NCI-H82 treated with DMSO at 0.1 percent for 48 hours (cell line): ENCODE measurements around the gene KLK8.
"Not testable (repeated sequence)": the region's sequence is repeated elsewhere in the genome, so short reads cannot be mapped to it uniquely, and the experiment has no call there.

Experiments
- DNase-seq: peaks from one replicate; lab custom pipeline; 2025; ENCODE audit not compliant: unreplicated experiment; lab: John Stamatoyannopoulos, UW

KLK8 gene

DNA sequence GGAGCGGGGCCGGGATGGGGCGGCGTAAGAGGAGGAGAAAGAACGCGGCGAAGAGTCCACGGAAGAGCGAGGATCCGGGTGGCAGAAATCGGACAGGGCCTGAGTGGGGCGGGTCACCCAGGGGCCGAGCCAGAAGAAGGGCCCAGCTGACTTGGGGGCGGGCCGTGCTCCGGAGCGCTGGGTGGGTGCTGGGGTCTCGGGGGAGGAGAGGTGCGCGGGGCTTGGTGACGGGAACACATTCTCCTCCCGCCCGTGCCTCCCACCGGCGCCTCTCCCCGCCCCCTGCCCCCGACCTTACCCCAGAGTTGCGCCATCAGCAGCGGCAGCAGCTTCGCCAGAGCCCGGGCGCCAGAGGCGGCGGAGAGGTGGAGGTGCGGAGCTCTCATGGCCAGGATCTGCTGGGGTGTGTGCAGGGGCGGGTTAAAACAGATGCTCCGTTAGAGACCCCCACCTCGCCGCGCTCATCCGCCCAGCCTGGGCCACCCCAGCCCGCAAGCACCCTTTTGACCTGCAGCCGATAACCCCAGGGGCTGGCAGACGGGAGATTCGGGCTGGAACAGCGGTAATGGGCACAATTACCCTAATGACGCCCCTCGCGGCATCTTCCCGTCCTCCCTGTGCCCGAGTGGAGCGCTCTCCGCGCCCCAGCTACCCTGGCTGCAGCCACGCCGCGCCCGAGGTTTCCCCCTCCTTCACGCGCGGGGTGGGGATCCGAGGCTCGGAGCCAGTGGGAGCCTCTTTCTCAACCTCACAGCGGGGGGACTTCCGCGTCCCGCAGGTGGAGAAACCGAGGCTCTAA lies 17.5 kb upstream of the KLK8 start:
- no peak for DNase-seq

DNA sequence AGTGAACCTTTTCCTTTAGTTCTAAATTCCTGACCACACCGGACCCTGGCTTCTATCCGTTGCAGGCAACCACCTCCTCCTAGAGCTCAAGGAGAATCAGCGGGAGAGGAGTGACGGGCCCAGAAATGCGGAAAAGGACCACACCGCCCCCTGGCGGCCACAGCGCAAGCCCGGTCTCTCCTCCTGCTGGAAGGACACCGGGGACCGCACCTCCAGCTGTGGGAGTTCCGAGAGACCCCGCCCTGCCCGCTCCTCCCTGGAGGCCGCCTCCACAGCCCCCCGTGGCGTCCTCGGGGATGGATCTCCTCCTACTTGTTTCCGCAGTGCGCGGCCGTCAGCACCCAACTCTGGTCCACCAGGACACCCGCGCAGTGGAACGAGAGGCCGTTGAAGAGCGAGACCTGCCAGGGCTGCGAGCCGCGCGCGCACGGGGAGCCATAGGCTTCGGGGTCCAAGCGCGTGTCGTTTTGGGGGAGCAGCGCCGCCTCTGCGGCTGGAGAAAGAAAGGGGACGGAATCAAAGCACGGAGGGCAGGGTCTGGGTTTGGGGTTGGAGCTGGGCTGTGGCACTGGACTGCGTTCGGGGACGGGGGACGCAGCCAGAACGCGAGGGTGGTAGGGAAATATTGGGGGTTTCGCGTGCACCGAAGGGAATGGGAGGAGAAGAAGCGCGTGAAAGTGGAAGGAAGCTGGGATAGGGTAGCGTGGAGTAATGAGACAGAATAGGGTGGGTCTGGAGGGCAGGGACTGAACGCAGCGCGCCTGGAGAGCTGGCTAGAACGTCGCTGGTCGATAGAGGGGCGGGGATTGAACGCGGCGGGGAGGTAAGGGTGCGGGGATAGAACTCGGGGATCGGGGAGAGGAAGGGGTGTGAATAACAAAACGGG lies 15.6 kb upstream of the KLK8 start:
- DNase-seq, result peak; percentile 19

DNA sequence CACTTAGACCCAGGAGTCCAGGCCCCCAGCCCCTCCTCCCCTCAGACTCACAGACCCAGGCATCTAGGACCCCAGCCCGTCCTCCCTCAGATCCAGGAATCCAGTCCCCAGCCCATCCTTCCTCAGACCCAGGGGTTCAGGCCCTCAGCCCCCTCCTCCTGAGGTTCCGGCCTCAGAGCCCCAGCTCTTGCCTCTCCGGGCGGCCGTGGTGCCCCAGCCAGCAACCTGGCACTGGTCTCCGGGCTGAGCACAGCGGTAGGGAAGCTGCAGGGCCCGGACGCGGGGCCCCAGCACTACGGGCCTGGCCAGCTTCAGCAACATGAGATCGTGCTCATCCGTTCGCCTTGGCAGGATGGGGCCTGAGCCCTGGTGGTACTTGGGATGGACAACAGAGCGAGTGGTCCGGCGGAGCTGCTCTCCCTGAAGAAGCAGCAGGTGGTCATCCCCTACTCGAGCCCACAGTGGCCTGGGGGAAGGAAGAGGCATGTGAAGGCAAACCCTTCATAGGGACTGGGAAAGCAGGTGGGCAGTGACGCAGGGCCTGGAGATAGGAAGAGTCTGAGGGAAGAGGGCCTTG lies 14.4 kb upstream of the KLK8 start:
- DNase-seq, result no peak

DNA sequence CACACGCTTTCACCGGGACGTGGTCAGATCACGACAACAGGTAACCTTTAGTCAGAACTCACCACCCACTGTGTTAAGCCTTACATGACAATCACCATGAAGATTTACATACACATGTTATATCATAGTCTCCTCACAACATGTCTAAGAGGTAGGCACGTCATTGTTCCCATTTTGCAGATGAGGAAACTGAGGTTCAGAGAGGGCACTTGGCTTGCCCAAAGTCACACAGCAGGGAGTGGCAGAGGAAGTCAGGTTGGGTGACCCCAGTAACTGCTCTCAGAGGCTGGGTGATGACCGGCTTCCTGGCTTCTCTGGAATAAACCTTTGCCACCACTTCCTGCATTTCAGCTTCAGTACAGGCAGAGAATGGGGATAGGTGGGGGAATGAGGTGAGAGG lies 12.8 kb upstream of the KLK8 start:
- DNase-seq, result no peak

DNA sequence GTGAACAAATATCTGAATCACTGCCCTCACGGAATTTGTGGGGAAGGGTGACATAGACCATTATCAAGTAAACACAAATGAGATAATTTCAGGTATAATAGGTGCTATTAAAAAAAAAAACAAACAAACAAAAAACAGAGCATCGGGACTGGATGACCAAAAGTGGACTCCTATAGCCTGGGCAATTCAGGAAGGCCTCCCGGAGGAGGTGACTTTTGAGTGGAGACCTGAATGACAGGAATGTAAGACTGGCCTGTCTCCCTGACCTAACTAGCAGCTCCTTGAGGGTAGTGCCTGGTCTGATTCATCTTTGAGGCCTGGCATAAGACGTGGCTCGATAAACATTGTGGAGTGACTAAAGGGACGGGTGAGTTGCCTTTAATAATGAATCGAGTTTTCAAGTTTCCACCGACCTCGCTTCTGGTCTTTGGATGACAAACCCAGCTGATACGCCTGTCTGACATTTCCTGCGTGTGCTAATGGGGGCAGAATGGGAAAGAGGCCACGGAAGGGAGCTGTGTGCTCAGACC lies 11.3 kb upstream of the KLK8 start:
- DNase-seq, result no peak

DNA sequence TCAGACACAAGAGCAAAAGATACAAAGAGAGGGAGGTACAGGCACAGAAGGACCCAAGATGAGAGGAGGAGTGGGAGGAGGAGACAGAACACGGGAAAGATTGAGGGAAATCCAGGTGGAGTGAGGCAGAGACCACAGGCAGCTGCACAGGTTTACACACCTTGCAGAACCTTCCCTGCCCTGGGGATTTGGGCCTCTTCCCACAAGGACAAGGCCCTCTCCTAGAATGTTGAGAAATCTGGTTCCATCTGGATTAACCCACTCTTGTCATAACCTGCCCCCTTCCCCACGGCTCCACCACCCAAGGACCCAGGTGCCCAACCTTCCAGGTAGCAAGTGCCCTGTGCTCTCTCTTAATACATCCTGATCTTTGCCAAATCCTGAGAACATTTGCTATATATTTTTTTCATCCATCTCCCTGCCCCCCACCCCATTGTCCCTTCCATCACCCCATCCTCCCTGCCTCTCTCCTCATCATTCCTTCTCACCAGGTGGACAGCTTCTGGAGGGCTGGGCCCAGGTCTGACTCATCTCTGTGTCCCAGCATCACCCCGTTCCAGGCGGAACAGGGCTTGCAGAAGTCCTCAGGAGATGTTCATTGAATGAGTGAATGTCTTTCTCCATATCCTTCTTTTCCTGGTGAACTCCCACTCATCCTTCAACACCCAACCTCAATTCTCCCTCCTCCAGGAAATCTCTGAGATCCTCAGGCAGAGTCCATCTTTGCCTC lies 8.8 kb upstream of the KLK8 start:
- DNase-seq, result no peak

DNA sequence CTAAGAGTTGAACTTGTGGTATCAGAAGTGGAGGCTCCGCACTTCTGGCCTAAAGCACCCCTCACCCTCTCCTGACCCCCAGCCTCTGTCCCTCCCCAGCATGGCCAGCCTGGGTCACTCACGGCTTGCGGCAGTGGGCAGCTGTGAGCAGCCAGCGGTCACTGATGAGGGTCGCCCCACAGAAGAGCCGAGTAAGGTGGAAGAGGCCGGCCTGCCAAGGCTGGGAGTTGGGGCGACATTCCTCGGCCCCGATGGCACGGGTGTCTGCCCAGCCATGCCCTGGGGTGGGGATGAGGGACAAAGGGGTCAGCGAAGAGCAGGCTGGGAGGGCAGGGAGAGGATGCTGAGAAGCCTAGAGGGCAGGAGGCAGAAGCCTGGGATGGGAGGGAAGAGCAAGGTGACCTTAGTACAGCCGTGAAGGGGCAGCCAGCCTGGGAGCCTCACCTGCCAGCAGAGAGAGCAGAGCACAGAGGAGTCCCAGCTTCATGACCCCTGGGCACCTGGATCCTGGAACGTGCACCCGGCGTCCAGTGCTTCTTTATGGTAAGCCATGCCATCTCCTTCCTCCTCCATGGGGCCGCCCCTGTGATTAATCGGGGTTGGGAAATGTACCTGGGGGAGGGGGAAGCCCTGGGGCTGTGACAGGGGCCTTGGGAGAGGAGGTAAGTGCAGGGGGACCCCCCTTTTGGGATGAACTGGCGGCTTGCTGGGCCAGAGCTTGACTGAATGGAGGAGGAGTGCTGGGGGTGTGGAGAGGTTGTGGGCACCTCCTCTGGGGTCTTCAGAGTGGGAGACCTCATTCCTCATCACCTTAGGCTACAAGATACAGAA lies 7.9 kb upstream of the KLK8 start:
- DNase-seq, result no peak

DNA sequence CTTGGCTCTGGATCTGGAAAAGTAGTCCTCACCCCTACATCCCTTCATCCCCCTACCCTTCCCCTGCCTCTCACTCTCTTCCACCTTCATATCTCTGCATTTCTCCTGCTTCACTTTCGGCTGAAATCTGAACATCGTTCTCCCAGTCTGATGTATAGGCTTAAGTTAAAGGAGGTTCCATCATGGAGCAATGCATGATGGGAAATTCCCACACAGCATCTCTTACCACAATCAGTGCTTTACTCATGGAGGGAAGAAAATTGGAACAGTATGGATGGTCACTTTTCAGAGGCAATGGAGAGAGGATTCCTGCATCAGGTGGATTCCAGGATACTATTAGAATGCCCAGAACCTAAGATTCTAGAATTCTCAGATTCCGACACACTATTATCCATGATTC lies 6.1 kb upstream of the KLK8 start:
- no peak for DNase-seq

DNA sequence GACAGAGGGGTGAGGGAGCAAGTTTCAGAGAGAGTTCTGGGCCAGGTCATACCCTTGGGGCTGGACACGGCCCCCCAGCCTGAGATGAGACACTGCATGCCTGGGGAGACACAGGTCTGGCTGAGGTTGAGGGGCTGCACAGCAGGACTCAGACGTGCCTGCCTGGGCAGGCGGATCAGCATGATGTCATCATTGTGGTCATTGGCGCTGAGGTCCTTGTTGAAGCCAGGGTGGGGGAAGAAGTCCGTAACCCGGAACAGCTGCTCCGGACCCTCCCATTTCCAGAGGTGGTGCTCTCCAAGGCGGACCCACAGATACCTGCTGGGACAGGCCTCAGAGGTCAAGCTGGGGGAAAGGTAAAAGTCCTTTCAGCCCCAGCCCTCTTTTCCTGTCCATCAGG lies 5.0 kb upstream of the KLK8 start:
- DNase-seq, result no peak

DNA sequence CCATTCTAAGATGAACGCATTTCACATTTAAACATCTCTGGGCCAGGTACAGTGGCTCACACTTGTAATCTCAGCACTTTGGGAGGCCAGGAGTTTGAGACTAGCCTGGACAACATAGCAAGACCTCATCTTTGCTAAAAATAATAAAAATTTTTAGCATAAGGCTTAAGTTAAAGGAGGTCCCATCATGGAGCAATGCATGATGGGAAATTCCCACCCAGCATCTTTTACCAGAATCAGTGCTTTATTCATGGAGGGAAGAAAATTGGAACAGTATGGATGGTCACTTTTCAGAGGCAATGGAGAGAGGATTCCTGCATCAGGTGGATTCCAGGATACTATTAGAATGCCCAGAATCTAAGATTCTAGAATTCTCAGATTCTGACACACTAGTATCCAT lies 3.8 kb upstream of the KLK8 start:
- DNase-seq, result no peak

DNA sequence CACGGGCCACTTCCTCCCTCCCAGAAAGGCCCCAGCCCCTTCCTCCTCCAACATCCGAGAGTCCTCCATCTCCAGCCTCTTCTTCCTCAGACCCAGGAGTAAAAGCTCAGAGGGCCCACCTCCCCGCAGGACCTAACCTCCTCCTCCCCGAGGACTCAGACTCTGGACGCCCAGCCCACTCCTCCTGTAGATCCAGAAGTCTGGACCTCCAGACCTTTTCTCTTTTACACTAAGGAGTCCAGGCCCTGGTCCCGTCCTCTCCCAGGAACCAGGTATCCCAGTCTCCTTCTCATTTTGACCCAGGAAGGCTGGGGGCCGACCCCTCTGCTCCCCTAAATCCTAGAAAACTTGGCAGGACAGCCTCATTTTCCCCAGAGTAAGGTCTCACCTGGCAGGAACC lies 1.9 kb upstream of the KLK8 start:
- DNase-seq, result no peak

DNA sequence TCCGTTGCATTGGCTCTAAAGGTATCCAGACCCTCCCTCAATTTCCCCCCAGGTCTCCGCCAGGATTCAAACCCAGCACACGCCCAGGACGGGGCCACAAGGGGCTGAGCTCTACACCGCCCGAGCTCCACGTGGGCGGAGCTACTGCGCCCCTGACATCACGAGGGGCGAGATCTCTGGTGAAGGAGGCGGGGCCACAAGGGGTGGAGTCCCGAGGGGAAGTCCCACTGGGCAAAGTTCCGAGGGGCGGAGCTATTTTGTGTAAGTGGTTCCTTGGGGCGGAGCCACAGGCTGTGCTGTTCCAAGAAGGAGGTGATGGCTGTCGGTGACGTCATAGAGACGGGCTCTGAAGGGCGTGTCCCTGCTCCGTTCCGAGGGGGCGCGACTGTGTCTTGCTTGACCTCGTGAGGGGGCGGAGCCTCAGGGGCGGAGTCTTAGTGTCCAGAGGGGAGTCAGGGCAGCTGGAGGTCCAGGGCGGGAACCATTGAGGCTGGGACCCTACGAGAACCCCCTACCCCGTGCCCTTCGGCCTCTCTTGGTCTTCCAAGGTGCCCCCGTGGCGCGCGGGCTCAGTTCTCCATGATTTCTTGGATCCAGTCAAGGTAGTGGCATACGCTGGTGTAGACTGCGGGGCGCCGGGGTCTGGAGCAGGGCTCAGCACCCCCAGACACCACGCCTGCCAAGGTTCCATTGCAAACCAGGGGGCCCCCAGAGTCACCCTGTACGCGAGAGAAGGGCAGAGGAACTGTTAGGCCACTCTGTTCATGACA lies 1.3 kb upstream of the KLK8 start:
- DNase-seq, result no peak

DNA sequence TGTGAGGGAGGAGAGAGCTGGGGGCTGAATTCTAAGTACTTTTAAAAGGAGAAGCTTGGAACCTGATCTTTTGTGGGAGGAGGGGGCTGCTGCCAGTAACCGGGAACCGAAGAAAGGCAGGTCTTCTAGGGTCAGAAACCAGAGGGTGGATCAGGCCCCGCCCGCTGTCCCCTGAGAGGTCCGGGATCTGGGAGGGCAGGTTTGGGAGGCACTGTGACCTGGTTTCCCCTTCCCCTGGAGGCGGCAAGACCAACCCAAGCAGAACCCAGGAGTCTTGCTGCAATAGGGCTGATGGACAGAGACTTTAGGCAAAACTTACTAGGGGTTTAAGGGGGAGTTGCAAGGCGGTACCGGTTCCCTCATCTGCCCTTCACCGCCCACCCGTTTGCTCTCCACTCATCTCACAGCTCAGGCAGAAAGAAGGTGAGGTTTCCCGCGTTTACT lies 707 bp upstream of the KLK8 start:
- no peak for DNase-seq

DNA sequence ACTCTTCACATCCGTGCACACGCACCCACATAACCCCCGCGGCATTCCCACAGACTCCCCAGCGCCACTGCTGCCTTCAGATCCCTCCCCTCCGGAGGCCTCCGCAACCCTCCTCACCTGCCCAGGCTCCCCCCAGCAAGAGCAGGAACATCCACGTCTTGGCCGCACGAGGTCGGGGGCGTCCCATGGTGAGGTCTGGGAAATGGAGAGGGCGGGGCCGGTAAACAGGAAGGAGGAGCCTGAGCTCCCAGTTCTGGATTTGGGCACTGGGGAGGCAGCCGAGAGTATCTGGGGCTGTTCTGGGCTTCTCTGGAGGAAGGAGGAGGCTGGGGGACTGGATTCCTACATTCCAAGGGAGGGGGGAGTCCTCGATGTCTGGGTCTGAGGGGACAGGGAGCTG lies 423 bp downstream of the KLK8 start:
- no peak for DNase-seq

DNA sequence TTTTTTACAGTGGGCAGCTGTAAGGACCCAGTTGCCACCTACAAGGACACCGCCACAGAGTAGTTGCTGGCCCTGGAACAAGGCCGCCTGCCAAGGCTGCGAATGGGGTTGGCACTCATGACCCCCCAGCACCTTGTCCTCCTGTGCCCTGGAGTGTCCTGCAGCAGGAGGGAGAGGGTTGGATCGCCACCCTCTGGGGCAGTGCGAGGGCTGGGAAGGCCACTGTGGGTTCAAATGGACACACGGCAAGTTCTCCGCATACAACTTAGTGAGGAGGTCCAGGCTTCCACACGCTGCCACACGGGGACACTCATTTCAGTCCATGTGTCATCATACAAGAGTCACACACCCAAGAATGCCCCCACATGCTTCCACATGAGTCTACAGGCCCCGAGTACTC lies 978 bp downstream of the KLK8 start:
- no peak for DNase-seq

DNA sequence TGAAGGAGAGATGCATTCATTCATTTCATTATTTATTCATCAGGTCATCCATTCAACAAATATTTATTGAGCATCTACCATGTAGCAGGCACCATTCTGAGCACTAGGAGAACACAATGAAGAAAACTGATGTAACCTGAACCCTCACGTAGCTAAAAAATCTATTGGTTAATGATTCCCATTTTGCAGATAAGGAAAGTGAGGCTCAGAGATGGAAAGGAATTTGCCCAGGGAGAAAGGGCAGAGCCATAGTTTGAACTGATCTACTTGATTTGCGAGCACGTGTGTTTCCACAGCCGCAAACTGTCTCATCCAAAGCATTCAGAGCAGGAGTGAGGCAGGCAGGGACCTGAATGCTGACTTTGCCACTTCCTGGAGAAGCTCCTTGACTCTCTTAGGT lies 2.7 kb downstream of the KLK8 start:
- no peak for DNase-seq

DNA sequence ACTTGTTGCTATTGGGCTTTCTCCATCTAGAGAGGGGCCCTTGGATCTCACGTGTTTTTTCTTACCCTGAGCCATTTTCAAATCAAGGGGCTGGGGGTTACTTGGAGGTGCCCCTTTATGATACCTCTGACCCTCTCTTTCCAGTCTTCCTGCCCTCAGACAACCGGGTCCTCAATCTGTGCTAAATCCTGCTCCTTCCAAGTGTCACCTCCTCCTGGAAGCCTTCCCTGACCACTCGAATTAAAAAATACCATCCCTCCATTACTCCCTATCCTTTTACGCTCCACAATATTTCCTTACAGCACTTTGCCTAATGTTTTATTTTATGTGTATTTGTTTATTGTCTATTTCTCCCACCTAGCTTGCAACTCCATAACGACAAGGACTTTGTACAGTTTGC lies 3.3 kb downstream of the KLK8 start:
- no peak for DNase-seq

DNA sequence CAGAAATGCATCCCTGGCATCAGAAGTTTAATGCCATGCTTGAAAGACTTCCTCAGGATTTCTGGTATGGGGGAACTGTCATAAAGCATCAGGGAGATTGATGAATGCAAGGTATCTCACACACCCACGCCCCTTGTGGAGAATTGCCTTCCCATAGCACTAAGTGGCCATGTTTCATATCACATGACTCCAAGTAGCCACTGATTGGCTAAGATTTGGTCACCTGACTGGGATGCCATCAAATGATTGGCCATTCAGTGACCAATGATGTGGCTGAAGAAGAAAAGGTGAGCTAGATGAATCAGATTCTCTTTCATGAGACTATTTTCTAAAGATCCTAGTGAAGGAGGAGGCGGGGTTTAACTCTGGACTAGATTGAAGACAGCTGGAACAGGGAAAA lies 7.3 kb downstream of the KLK8 start:
- no peak for DNase-seq

DNA sequence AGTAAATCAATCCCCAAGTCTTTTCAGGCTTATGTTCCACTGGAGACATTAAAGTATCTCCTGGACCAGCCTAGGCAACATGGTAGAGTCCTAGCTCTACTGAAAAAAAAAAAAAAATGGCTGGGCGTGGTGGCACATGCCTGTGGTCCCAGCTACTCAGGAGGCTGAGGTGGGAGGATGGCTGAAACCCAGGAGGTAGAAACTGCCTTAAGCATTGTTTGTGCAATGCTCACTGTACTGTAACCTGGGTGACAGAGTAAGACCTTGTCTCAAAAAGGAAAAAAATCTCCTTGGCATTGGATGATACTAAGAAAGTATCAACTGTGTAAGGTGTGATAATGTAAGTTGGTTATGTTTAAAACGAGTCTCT lies 8.8 kb downstream of the KLK8 start:
- DNase-seq, result no peak

DNA sequence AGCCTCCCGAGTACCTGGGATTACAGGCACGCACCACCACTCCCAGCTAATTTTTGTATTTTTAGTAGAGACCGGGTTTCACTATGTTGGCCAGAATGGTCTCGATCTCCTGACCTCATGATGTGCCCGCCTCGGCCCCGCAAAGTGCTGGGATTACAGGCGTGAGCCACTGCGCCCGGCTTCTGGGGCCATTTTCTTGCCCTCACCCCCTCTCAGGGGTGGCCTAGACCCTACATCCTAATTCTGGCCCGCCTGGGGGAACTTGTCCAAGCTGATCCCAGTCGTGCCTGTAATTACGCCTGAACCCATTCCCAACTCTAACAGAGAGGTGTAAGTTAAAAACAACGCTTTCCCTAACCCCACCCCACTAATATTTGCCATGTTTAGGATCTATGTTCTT lies 17.0 kb downstream of the KLK8 start:
- not testable (repeated sequence) for DNase-seq
